Measurements from ENCODE around the gene PRKACB. TPM values are rescaled to one million over a fixed set of nuclear protein-coding genes. Genes with fewer than 3 reads are reported as not detected.
"Not testable (repeated sequence)": the region's sequence is repeated elsewhere in the genome, so short reads cannot be mapped to it uniquely, and the experiment has no call there.

Gene PRKACB
- total and polyA plus RNA-seq, 2 of the 8 experiments (the other 6 are each of a cell fraction or from before 2014, with no cell fraction given) = 7.8 to 31.0 TPM

DNA sequence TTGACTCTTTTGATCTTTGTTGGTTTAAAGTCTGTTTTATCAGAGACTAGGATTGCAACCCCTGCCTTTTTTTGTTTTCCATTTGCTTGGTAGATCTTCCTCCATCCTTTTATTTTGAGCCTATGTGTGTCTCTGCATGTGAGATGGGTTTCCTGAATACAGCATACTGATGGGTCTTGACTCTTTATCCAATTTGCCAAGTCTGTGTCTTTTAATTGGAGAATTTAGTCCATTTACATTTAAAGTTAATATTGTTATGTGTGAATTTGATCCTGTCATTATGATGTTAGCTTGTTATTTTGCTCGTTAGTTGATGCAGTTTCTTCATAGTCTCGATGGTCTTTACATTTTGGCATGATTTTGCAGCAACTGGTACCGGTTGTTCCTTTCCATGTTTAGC, 88.6 kb downstream of the PRKACB start:
- H3K4ac ChIP-seq (replicated peaks; ENCODE audit: insufficient read length, low read depth, low read length); H3K4me2 ChIP-seq (ENCODE audit: insufficient read depth in 1 of 2, low read depth in 2 of 2, low read length in 2 of 2): not testable (repeated sequence)

More for the DNA sequence above, 88.6 kb downstream of the PRKACB start:
- H2BK12ac ChIP-seq (ENCODE audit: low read depth, low read length); H3K14ac ChIP-seq (ENCODE audit: insufficient read length); H2AK5ac ChIP-seq (ENCODE audit: low read depth, low read length); H3K36me3 ChIP-seq (ENCODE audit: control insufficient read depth in 2 of 4, insufficient read depth in 4 of 4, low read length in 3 of 4); H2BK120ac ChIP-seq (replicated peaks; ENCODE audit: low read depth, low read length); H3K56ac ChIP-seq (replicated peaks; ENCODE audit: insufficient read length, low read depth, low read length); H3K27me3 ChIP-seq (replicated peaks in 1 of 4; ENCODE audit: control insufficient read depth in 3 of 4, extremely low read depth in 1 of 4, insufficient read depth in 3 of 4, low read length in 3 of 4); H3K23me2 ChIP-seq (ENCODE audit: low read depth, low read length); POLR2A ChIA-PET (ENCODE audit: partially characterized antibody); H3K79me1 ChIP-seq (ENCODE audit: low read depth, low read length); H3K9ac ChIP-seq (replicated peaks in 1 of 4; ENCODE audit: extremely low read depth in 1 of 4, low read depth in 3 of 4, low read length in 3 of 4); H2BK20ac ChIP-seq (ENCODE audit: low read length); H4K8ac ChIP-seq (ENCODE audit: extremely low read depth, insufficient read depth, low read length); H3K27ac ChIP-seq (ENCODE audit: low read depth, low read length); H4K20me1 ChIP-seq (replicated peaks in 1 of 2; ENCODE audit: control insufficient read depth in 1 of 2, insufficient read depth in 2 of 2, low read length in 2 of 2); H2BK5ac ChIP-seq (ENCODE audit: low read depth, low read length); H2AFZ ChIP-seq (ENCODE audit: low read length); H4K91ac ChIP-seq (replicated peaks; ENCODE audit: insufficient read length, low read length); FAIRE-seq; H3K4me3 ChIP-seq (ENCODE audit: extremely low read depth in 1 of 4, insufficient read depth in 2 of 4, low read depth in 3 of 4, low read length in 4 of 4); H2BK15ac ChIP-seq (ENCODE audit: low read length); CTCF ChIA-PET (ENCODE audit: partially characterized antibody); H3K23ac ChIP-seq (ENCODE audit: insufficient read length); H4K5ac ChIP-seq (ENCODE audit: insufficient read length, low read depth, low read length); H3K18ac ChIP-seq (ENCODE audit: extremely low read depth, low read length); DNase-seq (ENCODE audit: low read depth in 1 of 2, low spot score in 2 of 2); H3K4me1 ChIP-seq (replicated peaks in 1 of 4; ENCODE audit: control insufficient read depth in 3 of 4, insufficient read depth in 4 of 4, low read length in 3 of 4); H3K79me2 ChIP-seq (ENCODE audit: control insufficient read depth in 1 of 2, insufficient read depth in 2 of 2, low read length in 2 of 2): not testable (repeated sequence)
- WGBS, 2 experiments (ENCODE audit: extremely low coverage in 1 of 2, insufficient coverage in 1 of 2, insufficient read length in 1 of 2, insufficient replicate concordance in 2 of 2, low coverage in 1 of 2, low lambda C conversion rate in 2 of 2, missing lambda C conversion rate in 1 of 2) = 91% methylated on average over 3 of the region's 3 CpGs; no CpG with 5 or more reads in 1 of the 2 experiments
- H3K9me3 ChIP-seq (ENCODE audit: insufficient read depth in 2 of 2, low read depth in 1 of 2, low read length in 1 of 2) = peaks cover 8 to 12% of the 10 kb centered on the region in 2 experiments

Measured in H1 (cell line).